HG03159 (cell line): ENCODE measurements around the gene MVB12B.
A peak's percentile ranks its signal among the peaks of the same experiment; 100 is the strongest.

ENCODE experiments used
- ATAC-seq: cut with Tn5 transposase; IDR thresholded peaks from one replicate; pipeline ENCODE4 v1.9.1; 2021; ENCODE audit warnings: mild to moderate bottlenecking, moderate library complexity; ENCODE audit not compliant: unreplicated experiment

MVB12B gene

DNA sequence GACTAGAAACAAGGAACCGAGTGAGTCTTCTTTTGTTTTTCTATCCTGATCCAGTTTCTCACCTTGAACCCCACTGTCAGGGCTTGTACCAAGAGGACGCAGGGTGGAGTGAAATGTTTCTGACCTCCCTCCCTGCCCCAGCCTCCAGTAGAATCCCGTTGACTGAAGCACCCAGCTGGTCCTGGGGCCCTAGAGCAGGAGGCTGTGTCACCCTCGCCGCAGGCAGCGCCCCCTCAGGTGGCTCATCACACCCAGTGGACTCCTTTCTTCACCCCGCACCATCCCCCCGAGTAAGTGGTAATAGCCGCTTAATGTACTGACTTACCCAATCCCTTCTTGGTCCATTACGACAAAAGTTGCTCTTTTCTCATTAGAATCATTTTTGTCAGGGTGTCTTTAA is 53.8 kb downstream of the MVB12B start:
- ATAC-seq, result no peak

GRCh38 chr9:126381195-126381594 is 54.6 kb downstream of the MVB12B start:
- no peak for ATAC-seq

- no peak for ATAC-seq
Observed at GRCh38 chr9:126383406-126384046, 56.9 kb downstream of the MVB12B start.

DNA sequence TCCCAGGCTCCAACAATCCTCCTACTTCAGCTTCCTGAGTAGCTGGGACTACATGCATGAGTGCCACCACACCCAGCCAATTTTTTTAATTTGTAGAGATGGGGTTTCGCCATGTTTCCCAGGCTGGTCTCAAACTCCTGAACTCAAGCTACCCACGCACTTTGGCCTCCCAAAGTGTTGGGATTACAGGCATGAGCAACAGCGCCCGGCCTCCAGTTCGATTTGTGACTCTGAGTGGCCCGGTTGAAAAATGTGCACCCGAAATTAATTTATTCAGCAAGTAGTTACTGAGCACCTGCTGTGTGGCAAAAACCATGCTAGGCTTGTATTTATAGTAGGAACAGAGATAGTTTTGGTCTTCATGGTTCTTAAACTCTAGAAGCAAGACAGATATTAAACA is 58.3 kb downstream of the MVB12B start:
- ATAC-seq, result no peak

DNA sequence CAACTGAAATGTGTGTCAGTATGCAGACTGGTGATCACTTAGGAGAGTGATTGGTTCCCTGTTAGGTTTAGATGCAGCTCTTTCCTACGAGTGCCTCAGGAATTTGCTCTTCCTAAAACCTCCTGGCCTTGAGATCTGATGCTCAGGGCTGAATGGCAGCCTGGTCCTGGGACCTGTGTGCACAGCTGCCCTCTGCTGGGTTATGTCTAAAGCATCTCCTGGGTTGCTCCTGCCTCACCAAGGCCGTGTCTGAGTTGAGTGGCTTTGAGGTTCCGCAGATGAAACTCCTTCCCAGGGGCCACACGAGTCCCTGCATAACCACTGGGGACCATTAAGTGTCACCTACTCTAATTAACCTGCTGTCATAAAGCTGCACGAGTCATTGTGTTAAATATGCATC is 59.5 kb downstream of the MVB12B start:
- no peak for ATAC-seq

DNA sequence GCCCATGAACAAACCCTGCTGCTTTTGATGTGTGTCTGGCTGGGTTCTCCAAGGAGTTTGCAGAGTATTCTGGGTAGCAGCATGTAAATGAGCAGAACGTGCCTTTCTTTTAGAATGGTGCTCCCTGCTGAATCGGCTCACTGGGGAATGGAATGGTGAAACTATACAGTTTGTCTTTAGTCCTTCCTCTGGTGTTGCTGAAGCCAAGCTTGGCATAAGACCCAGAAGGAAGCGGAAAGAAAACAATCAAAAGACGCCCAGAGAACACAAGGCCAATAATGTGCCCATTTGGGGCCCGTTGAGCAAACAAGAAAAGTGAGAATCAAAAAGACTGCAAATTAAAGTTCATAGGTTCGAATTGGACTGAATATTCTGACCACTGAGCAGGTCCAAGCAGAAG is 60.1 kb downstream of the MVB12B start:
- ATAC-seq, result no peak

- ATAC-seq, result no peak
Observed at GRCh38 chr9:126388964-126389708, 62.5 kb downstream of the MVB12B start.

DNA sequence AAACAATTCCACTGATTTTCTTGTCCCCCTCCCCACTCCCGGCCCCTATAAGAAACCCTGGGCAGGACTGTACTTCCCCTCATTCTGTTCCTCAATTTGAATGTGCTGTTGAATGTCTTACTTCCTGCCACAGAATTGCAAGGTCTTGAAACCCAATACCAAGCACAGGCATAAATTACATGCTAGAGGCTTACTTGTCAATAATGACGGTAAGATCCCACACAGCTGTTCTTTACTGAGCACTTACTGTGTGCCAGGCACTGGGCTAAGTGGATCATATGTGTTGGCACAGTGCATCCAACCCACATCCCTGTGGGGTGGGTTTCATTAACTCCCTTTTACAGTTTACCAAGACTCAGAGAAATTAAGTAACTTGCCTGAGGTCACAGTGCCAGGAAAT is 63.4 kb downstream of the MVB12B start:
- ATAC-seq, result no peak

DNA sequence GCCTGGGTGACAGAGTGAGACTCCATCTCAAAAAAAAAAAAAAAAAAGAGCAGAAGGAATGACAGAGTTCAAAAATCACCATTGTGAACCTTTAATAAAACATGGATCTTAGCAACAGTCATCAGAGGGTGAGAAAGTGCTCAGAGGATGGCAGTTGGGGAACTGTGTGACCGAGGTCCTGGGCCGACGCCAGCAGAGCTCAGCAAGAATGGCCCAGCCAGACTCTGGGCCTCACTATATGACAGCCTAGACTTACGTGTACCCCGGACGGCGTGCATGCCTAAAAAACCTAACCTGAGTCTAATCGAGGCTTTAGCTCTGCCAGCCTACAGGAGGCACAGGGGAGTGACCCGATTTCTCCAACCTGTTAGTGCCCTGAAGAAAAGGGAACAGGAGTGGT is 64.3 kb downstream of the MVB12B start:
- no peak for ATAC-seq

DNA sequence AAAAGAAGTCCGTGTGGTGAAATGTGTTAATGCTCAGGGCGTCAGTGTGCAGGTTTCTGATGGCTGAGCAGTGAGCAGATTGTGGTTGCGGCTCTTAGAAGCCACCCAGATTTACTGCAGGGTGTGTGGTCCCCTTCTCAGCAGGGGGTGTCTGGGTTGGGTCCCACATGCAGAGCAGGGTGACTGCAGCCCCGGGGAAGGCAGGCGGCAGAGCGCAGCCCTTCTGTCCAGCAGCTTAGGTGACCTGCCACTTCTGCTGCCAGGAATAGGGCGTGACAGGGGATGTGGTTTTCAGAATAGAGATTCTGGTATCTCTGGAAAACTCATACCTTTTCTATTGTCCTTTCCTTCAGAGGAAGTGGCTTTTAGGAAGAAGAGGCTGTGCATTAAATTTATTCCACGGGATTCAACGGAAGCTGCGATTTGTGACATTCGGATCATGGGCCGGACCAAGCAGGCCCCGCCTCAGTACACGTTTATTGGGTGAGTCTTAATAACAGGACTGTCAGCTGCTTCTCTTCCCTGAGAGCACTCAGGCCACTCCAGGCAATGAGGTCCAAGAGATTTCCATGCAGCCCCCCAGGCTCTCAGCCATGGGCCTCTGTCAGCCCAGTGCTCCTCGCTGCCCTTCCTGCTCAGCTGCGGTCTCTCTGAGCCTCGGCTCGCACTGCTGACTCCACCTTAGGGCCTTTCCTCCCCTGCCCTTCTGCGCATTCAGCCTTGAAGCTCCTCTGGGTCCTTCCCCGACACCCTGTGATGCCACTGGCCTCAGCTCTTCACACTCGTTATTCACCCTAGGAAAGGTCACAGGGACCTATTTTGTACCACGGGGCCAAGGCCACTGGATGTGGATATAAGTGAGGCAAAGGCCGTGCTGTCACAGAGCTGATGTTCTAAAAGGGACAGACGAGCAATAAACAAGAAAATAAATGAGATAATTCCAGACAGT is 65.4 kb downstream of the MVB12B start:
- no peak for ATAC-seq

DNA sequence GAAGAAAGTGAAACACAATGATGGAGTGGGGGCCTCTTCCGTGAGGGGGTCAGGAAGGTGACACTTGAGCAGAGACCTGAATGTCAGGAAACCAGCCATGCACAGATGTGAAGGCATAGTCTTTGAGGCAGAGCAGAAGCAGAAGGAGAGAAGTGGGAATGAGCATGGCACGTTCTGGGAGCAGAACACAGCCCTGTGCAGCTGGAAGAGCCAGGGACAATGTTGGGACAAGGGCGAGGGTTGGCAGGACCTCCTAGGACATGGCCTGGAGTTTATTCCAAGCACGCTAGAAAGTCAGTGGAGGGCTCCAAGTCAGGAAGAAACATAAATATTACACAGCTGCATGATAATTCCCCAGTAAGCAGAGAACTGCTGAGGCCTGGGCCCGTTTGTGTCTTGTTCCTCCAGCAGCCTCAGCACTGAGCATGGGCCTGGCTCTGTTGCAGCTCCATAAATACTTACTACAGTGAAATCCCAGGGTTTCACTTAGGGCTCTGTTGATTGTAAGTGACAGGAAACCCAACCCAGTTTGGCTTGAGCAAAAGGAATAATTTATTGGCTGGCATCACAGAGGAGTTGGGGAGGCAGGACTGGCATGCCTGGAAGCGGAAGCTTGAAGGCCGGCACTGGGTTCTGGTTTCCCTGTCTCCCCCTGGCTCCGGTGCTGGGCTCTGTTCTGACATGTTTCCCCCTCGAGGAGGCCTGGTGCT is 66.2 kb downstream of the MVB12B start:
- ATAC-seq, result no peak

DNA sequence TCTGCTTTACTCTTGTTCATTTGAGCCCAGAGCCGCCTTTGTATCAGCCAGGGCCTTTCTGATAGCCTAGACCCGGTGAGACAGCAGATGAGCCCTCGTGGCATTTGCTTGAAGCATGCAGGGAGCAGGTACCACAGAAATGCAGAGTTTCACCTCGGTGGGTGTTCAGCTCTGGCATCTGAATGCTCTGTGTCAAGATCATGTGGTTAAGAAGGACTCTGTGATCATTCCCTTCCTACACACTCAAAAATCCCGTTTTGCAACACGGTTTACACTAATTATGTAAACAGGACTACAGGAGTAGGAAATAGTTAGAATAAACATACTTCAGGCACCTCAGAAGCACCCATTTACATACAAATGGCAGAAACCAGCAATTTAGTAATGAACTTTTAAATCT is 67.2 kb downstream of the MVB12B start:
- no peak for ATAC-seq

DNA sequence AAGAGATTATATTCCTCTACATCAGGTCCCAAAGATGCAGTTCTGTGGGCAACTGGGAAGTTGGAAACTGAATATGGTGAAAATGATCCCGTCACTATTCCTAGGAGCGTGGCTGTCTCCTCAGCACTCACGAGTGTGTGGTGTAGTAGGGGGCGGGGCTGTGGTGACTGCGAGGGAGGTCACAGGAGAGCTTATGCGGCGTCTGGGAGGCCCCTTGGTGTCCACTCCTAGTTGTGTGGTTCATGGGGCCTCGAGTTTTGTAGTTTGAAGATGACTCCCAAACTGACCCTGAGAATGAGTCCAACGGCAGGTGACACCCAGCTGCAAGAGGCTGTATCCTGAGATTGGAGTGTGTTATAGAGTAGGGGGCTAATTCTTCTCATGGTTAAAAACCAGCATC is 68.2 kb downstream of the MVB12B start:
- ATAC-seq, result no peak

GRCh38 chr9:126395439-126396212 is 69.0 kb downstream of the MVB12B start:
- ATAC-seq, result no peak

GRCh38 chr9:126397056-126397455 is 70.4 kb downstream of the MVB12B start:
- peak; percentile 85 for ATAC-seq

GRCh38 chr9:126398403-126399058 is 71.9 kb downstream of the MVB12B start:
- ATAC-seq, result no peak

GRCh38 chr9:126399251-126399650 is 72.6 kb downstream of the MVB12B start:
- no peak for ATAC-seq

- no peak for ATAC-seq
Observed at GRCh38 chr9:126399789-126400188, 73.2 kb downstream of the MVB12B start.

- no peak for ATAC-seq
Observed at GRCh38 chr9:126400571-126400970, 73.9 kb downstream of the MVB12B start.

- no peak for ATAC-seq
Observed at GRCh38 chr9:126401107-126401506, 74.5 kb downstream of the MVB12B start.
